Esophagus muscularis mucosa (tissue), 3 donors: Measurements from ENCODE around the gene SMARCA1.

ENCODE experiments used
- POLR2A ChIP-seq: fragments of 450-650 bp; IDR thresholded peaks from one replicate; pipeline ENCODE4 v1.6.1; 2017; ENCODE audit warnings: antibody characterized with exemption, moderate library complexity, mild to moderate bottlenecking, low read depth
- TF ChIP-seq, protein P1 (sequence below), 3 experiments: fragments of 200-600 bp in 2 of 3; fragments of 450-650 bp in 1 of 3; sonication (generic) in 2 of 3; IDR thresholded peaks; one replicate each; pipeline ENCODE4 v1.5.1; 2017 to 2019; ENCODE audit warnings: antibody characterized with exemption in 3 of 3, mild to moderate bottlenecking in 2 of 3, moderate library complexity in 1 of 3

DNA sequence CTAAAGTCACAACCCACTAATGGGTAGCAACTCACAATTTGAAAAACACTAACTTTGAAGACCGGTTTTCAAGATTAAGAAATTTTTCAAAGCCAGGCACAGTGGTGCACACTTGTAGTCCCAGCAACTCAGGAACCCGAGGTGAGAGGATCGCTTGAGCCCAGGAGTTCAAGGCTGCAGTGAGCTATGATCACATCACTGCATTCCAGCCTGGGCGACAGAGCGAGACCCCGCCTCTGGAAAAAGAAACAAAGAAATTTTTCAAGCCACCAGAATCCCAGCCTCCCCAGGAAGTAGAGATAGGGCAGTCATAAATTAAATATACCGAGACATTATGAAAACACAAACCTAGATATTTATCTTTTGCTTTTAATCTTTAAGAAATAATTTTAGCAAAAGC lies 13.0 kb downstream of the SMARCA1 start:
- no peak for TF ChIP-seq POLR2A
- TF ChIP-seq, protein P1, sequence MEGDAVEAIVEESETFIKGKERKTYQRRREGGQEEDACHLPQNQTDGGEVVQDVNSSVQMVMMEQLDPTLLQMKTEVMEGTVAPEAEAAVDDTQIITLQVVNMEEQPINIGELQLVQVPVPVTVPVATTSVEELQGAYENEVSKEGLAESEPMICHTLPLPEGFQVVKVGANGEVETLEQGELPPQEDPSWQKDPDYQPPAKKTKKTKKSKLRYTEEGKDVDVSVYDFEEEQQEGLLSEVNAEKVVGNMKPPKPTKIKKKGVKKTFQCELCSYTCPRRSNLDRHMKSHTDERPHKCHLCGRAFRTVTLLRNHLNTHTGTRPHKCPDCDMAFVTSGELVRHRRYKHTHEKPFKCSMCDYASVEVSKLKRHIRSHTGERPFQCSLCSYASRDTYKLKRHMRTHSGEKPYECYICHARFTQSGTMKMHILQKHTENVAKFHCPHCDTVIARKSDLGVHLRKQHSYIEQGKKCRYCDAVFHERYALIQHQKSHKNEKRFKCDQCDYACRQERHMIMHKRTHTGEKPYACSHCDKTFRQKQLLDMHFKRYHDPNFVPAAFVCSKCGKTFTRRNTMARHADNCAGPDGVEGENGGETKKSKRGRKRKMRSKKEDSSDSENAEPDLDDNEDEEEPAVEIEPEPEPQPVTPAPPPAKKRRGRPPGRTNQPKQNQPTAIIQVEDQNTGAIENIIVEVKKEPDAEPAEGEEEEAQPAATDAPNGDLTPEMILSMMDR (IDR thresholded peaks at IDR 0.05), result no peak
